ENCODE results near the gene C2CD3.

C2CD3 gene

DNA sequence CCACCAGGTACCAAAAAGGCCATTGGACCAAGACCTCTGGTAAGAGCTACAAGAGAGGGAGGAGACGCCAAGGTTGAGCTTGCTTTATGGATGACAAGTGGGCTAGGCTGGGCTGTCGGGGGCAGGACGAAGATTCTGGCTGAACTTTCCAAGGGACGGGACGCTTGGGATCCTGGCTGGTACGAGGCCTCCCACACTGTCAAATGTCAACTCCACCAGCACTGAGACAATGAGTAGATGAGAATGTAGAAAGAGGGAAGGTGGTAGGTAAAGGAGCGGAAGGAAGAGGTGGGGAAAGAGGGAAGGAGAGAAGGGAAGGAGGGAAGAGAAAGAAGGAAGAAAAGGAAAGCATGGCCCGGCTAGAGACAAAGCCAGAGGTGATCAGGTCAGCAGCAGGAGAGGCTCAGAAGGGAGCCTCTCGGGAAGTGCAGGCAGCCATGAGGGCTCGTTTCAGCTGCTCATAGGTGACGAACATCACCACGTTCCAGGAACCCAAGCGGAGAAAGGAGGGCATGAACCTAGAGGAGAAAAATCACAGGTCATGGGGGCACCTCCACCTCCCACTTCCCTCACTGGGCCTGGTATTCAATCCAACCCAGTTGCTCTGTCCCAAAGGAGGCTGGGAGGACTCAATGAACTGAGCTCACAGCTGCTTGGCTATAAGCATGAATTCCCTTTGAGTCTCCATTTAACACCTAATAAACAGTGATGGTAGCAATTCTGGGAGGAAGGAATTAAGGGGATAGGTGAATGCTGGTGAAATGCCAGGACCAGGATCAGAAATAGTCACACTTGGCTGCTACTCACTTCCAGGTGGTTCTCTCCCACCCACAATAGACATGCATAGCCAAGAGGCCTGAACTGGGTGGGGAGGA is 196.0 kb downstream of the C2CD3 start:
- TF ChIP-seq, protein P1, sequence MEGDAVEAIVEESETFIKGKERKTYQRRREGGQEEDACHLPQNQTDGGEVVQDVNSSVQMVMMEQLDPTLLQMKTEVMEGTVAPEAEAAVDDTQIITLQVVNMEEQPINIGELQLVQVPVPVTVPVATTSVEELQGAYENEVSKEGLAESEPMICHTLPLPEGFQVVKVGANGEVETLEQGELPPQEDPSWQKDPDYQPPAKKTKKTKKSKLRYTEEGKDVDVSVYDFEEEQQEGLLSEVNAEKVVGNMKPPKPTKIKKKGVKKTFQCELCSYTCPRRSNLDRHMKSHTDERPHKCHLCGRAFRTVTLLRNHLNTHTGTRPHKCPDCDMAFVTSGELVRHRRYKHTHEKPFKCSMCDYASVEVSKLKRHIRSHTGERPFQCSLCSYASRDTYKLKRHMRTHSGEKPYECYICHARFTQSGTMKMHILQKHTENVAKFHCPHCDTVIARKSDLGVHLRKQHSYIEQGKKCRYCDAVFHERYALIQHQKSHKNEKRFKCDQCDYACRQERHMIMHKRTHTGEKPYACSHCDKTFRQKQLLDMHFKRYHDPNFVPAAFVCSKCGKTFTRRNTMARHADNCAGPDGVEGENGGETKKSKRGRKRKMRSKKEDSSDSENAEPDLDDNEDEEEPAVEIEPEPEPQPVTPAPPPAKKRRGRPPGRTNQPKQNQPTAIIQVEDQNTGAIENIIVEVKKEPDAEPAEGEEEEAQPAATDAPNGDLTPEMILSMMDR (IDR thresholded peaks at IDR 0.05), result no peak
- no peak for DNase-seq (ENCODE audit: low spot score)
- Histone ChIP-seq H3K4me3 (no peak overlapping the region), H3K27ac (peak overlapping the region in 1 of 2 donors; percentile 52)

DNA sequence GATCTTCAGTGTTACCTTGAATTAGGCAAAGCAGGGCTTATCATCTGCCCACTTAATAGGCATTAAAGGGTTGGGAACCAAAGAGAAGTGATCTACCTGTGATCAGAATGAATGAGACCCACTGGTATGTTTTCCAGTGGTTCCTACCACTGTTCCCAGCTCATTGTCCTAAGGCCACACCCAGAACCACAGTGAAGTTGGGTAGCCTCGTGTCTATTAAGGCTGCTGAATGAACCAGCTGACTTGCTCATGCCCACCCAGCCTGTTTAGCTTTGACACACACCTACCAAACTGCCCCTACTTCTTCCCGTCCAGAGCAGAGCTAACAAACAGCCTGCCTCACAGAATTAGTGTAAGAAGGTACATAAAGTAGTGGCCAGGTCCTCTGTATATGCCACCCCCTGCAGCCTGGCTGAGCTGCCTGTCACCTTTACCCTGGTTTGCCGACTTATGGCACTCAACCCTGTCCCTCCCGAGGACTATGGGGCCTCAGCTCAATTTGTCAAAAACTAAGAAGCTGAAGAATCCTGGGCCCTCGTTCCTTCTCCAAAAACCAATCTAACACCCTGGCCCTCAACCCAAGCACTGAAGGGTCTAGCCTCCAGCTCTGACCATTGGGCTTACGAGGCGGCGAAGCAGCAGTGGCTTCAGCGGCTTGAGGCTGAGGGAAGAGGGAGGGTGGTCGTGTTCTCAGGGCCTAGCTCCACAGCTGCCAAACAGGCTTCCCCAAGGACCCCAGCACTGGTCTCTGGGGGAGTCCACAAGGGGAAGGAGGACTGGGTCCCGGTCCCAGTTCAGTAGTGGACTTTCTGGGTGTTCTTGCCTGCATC is 198.0 kb downstream of the C2CD3 start:
- H3K27ac ChIP-seq, result peak overlapping the region in 1 of 2 donors; percentile 52
- no peak overlapping the region for H3K4me3 ChIP-seq
- no peak for DNase-seq (ENCODE audit: low spot score)
- TF ChIP-seq, protein P1 (IDR thresholded peaks at IDR 0.05), result no peak

- H3K4me3 ChIP-seq, result no peak overlapping the region
- TF ChIP-seq, protein P1 (IDR thresholded peaks at IDR 0.05), result no peak
- DNase-seq (ENCODE audit: low spot score), result no peak
- no peak overlapping the region for H3K27ac ChIP-seq
These were observed 198.6 kb downstream of the C2CD3 start for GRCh38 chr11:73972187-73972586.

- Histone ChIP-seq H3K27ac (no peak overlapping the region), H3K4me3 (no peak overlapping the region)
- DNase-seq (ENCODE audit: low spot score), result no peak
- TF ChIP-seq, protein P1 (IDR thresholded peaks at IDR 0.05), result no peak
These were observed 199.6 kb downstream of the C2CD3 start for GRCh38 chr11:73971175-73971719.

DNA sequence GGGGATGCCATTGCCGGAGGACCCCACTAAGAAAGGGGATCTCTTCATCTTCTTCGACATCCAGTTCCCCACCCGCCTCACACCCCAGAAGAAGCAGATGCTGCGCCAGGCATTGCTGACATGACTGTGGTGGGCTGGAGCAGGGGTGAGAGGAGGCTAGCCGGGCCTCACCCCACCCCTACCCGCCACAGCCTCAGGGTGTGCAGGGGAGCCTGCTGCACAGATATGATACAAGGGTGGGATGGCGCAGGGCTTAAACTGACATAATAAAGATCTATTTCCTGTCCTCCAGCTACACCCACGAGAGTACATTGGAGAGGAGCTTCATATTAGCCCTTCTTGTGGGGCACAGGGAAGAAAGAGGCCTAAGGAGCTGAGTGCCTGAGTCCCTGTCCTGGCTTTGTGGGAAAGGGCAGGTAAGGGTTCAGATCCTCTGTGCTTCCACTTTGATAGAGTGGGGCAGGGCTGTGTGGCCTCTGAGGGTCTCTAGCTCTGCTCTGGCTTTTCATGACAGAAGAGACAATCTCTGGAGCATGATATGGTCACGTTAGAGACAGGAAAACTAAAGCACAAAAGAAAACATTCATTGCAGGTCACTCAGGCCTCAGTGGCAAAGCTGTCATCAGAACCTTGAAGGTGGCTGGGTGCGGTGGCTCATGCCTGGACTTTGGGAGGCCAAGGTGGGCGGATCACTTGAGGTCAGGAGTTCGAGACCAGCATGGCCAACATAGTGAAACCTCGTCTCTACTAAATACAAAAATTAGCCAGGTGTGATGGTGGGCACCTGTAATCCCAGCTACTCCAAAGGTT is 200.6 kb downstream of the C2CD3 start:
- TF ChIP-seq, protein P1 (IDR thresholded peaks at IDR 0.05), result no peak
- H3K4me3 ChIP-seq, result no peak overlapping the region
- H3K27ac ChIP-seq, result no peak overlapping the region
- no peak for DNase-seq (ENCODE audit: low spot score)

GRCh38 chr11:73969091-73969490 is 201.7 kb downstream of the C2CD3 start:
- TF ChIP-seq, protein P1 (IDR thresholded peaks at IDR 0.05), result no peak

More at GRCh38 chr11:73969091-73969490, 201.7 kb downstream of the C2CD3 start:
- no peak for DNase-seq (ENCODE audit: low spot score)
- H3K4me3 ChIP-seq, result no peak overlapping the region
- no peak overlapping the region for H3K27ac ChIP-seq
